CD14-positive monocyte (primary cell): ENCODE measurements around the gene EYS. TPM values are rescaled to one million over a fixed set of nuclear protein-coding genes. Genes with fewer than 3 reads are reported as not detected.

Source experiments
- DNase-seq, 3 donors: peaks; one replicate each; pipeline ENCODE4 v3.0.0-alpha.2; 2011 to 2022
- H2AFZ ChIP-seq: 2 replicates; pipeline ENCODE4 v1.6.0; 2012; ENCODE audit warnings: mild to moderate bottlenecking, low read depth, low read length, inconsistent platforms; ENCODE audit not compliant: insufficient read depth, poor library complexity, severe bottlenecking
- H3K27ac ChIP-seq, 2 donors: 1 replicate in 1 of 2; 2 replicates in 1 of 2; pipeline ENCODE4 v1.5.1; 2012 to 2013; ENCODE audit warnings: low read length in 2 of 2, control low read depth in 1 of 2, inconsistent platforms in 1 of 2, low read depth in 1 of 2, mild to moderate bottlenecking in 1 of 2
- H3K27me3 ChIP-seq, 2 donors: one replicate each; pipeline versions ENCODE4 v1.6.0 to v1.6.1; 2011 to 2013; ENCODE audit warnings: low read length in 2 of 2; ENCODE audit not compliant: control insufficient read depth in 2 of 2, insufficient read depth in 2 of 2
- H3K36me3 ChIP-seq, 2 donors: replicated peaks in 1 of 2; 1 replicate in 1 of 2; 2 replicates in 1 of 2; pipeline versions ENCODE4 v1.5.1 to v1.6.1; 2012 to 2013; ENCODE audit warnings: low read length in 2 of 2, control low read depth in 1 of 2, inconsistent platforms in 1 of 2, mild to moderate bottlenecking in 1 of 2; ENCODE audit not compliant: insufficient read depth in 2 of 2, control insufficient read depth in 1 of 2
- H3K4me1 ChIP-seq, 2 donors: 1 replicate in 1 of 2; 2 replicates in 1 of 2; pipeline versions ENCODE4 v1.5.1 to v1.6.1; 2012 to 2013; ENCODE audit warnings: low read length in 2 of 2, control low read depth in 1 of 2, inconsistent platforms in 1 of 2, mild to moderate bottlenecking in 1 of 2, moderate library complexity in 1 of 2; ENCODE audit not compliant: insufficient read depth in 2 of 2, control insufficient read depth in 1 of 2
- H3K4me2 ChIP-seq: replicated peaks from 2 replicates; pipeline ENCODE3; 2012; ENCODE audit warnings: low read length, moderate library complexity, mild to moderate bottlenecking; ENCODE audit not compliant: poor library complexity, severe bottlenecking; ENCODE audit errors: extremely low read depth
- H3K4me3 ChIP-seq, 3 experiments: fragments of 200-600 bp in 1 of 3; sonication (generic) in 1 of 3; replicated peaks in 1 of 3; 1 replicate in 2 of 3; 2 replicates in 1 of 3; pipeline ENCODE4 v1.5.1; 2011 to 2013; ENCODE audit warnings: low read length in 3 of 3, mild to moderate bottlenecking in 3 of 3, control low read depth in 2 of 3, low read depth in 2 of 3, inconsistent platforms in 1 of 3, moderate library complexity in 1 of 3
- H3K79me2 ChIP-seq: 2 replicates; pipeline ENCODE4 v1.6.0; 2012; ENCODE audit warnings: mild to moderate bottlenecking, control low read depth, inconsistent platforms, low read length, moderate library complexity; ENCODE audit not compliant: insufficient read depth
- H3K9ac ChIP-seq: 2 replicates; pipeline ENCODE4 v1.6.0; 2017; ENCODE audit warnings: low read length, mild to moderate bottlenecking; ENCODE audit not compliant: insufficient read depth, poor library complexity, severe bottlenecking
- H3K9me3 ChIP-seq, 2 donors: replicated peaks in 1 of 2; 1 replicate in 1 of 2; 2 replicates in 1 of 2; pipeline versions ENCODE4 v1.5.1 to v1.6.1; 2012 to 2013; ENCODE audit warnings: low read length in 2 of 2, control low read depth in 1 of 2; ENCODE audit not compliant: control insufficient read depth in 1 of 2, insufficient read depth in 1 of 2
- H4K20me1 ChIP-seq: 2 replicates; pipeline ENCODE4 v1.6.0; 2012; ENCODE audit warnings: mild to moderate bottlenecking, low read length, control low read depth, moderate library complexity; ENCODE audit not compliant: insufficient read depth
- H3K27ac Mint-ChIP-seq, 7 donors: one replicate each; pipeline ENCODE4 v1.8.0; 2020; ENCODE audit warnings: mild to moderate bottlenecking in 7 of 7, mixed read lengths in 7 of 7, moderate library complexity in 6 of 7, inconsistent platforms in 2 of 7
- H3K27me3 Mint-ChIP-seq, 3 donors: one replicate each; pipeline ENCODE4 v1.8.0; 2021 to 2022; ENCODE audit warnings: low read depth in 3 of 3, mild to moderate bottlenecking in 3 of 3, mixed read lengths in 3 of 3, moderate library complexity in 3 of 3, inconsistent platforms in 1 of 3
- H3K36me3 Mint-ChIP-seq, 2 donors: one replicate each; pipeline ENCODE4 v1.8.0; 2020; ENCODE audit warnings: mixed read lengths in 2 of 2, inconsistent platforms in 1 of 2, mild to moderate bottlenecking in 1 of 2
- H3K4me1 Mint-ChIP-seq: one replicate; pipeline ENCODE4 v1.8.0; 2020; ENCODE audit warnings: mild to moderate bottlenecking, mixed read lengths
- H3K4me3 Mint-ChIP-seq, 2 donors: one replicate each; pipeline ENCODE4 v1.8.0; 2020; ENCODE audit warnings: mild to moderate bottlenecking in 2 of 2, mixed read lengths in 2 of 2, moderate library complexity in 1 of 2
- H3K9me3 Mint-ChIP-seq, 7 donors: one replicate each; pipeline ENCODE4 v1.8.0; 2020 to 2022; ENCODE audit warnings: mixed read lengths in 7 of 7, mild to moderate bottlenecking in 6 of 7, moderate library complexity in 6 of 7, inconsistent platforms in 2 of 7
- CTCF ChIP-seq: fragments of 200-600 bp; IDR thresholded peaks from one replicate; pipeline ENCODE4 v1.8.0; 2022; ENCODE audit warnings: antibody characterized with exemption, mild to moderate bottlenecking
- WGBS: methylation state at CpG from one replicate; pipeline ENCODE4 v1.1.5; 2013; ENCODE audit warnings: missing lambda C conversion rate; ENCODE audit not compliant: insufficient coverage; 5-methylcytosine and 5-hydroxymethylcytosine counted together
- intact Hi-C, 2 donors: fragments of 100-400 bp; cut with micrococcal nuclease; formaldehyde crosslinking; loops; one replicate each; pipeline versions ENCODE4 v1.15.0 to v1.15.1; 2023
- polyA plus RNA-seq, 3 donors: library from polyadenylated mRNA; depleted of rRNA in 1 of 3; unstranded in 2 of 3; stranded (reverse) in 1 of 3; fragments of 300-500 nt in 2 of 3; fragments of >200 nt in 1 of 3; fragmentation: Illumina TruSeq in 2 of 3; gene quantifications; 1 replicate in 2 of 3; 2 replicates in 1 of 3; pipeline ENCODE4 v1.2.3, GENCODE V29; 2012 to 2021

Gene EYS
- polyA plus RNA-seq, 3 donors, result 0.01 to 0.03 TPM; not detected in 1

- H3K27me3 Mint-ChIP-seq, result no peaks in the 10 kb centered on the region
These were observed 1262.0 kb downstream of the EYS start for GRCh38 chr6:64445038-64445437.

GRCh38 chr6:64439274-64439673, 1267.8 kb downstream of the EYS start:
- DNase-seq, result no peak
- Mint-ChIP-seq H3K9me3 (peaks cover 0 to 12% (median 8%) of the 10 kb centered on the region in 7 donors), H3K27ac (no peak overlapping the region), H3K27me3 (no peaks in the 10 kb centered on the region), H3K36me3 (no peaks in the 10 kb centered on the region), H3K4me1 (no peaks in the 10 kb centered on the region), H3K4me3 (no peak overlapping the region)
- no peak for TF ChIP-seq CTCF
- H2AFZ ChIP-seq, result no peak overlapping the region
- H3K9ac ChIP-seq, result no peak overlapping the region
- no CpG with 5 or more reads among the region's 2 CpGs for WGBS
- intact Hi-C loops, result no loop called here
- H3K27me3 ChIP-seq, result no peaks in the 10 kb centered on the region
- no peaks in the 10 kb centered on the region for H3K79me2 ChIP-seq
- H3K4me2 ChIP-seq, result no peak overlapping the region
- no peak overlapping the region for H3K4me3 ChIP-seq
- no peak overlapping the region for H3K27ac ChIP-seq
- H3K9me3 ChIP-seq, result peaks cover 7 to 8% of the 10 kb centered on the region in 2 donors
- H3K36me3 ChIP-seq, result no peaks in the 10 kb centered on the region
- H4K20me1 ChIP-seq, result no peaks in the 10 kb centered on the region
- H3K4me1 ChIP-seq, result no peaks in the 10 kb centered on the region

More at GRCh38 chr6:64445038-64445437, 1262.0 kb downstream of the EYS start:
- Mint-ChIP-seq H3K4me3 (no peak overlapping the region), H3K4me1 (no peaks in the 10 kb centered on the region), H3K9me3 (peaks cover 2 to 25% (median 15%) of the 10 kb centered on the region in 7 donors), H3K27ac (no peak overlapping the region), H3K36me3 (no peaks in the 10 kb centered on the region)
- Histone ChIP-seq H3K27me3 (no peaks in the 10 kb centered on the region), H2AFZ (no peak overlapping the region), H3K9me3 (peaks cover 7 to 17% of the 10 kb centered on the region in 2 donors), H3K4me3 (no peak overlapping the region), H3K4me2 (no peak overlapping the region), H3K79me2 (no peaks in the 10 kb centered on the region), H3K36me3 (no peaks in the 10 kb centered on the region), H3K27ac (no peak overlapping the region), H3K9ac (no peak overlapping the region), H4K20me1 (no peaks in the 10 kb centered on the region), H3K4me1 (no peaks in the 10 kb centered on the region)
- WGBS, result no CpG with 5 or more reads among the region's 1 CpG
- no peak for TF ChIP-seq CTCF
- intact Hi-C loops, result no loop called here
- DNase-seq, result no peak
